BE2C (cell line): ENCODE data around the gene SH3RF1.

Source experiments
- DNase-seq: peaks from one replicate; pipeline ENCODE4 v3.0.0-alpha.2; 2020
- H3K27me3 ChIP-seq: fragments of 250-450 bp; sonication (Bioruptor Pico); 2 replicates; pipeline ENCODE4 v1.5.1; 2020; ENCODE audit warnings: mild to moderate bottlenecking
- H3K36me3 ChIP-seq: fragments of 250-450 bp; sonication (Bioruptor Pico); 2 replicates; pipeline ENCODE4 v1.5.1; 2020; ENCODE audit warnings: mild to moderate bottlenecking
- H3K4me1 ChIP-seq: fragments of 250-450 bp; sonication (Bioruptor Pico); 2 replicates; pipeline ENCODE4 v1.5.1; 2020
- H3K4me3 ChIP-seq: 2 replicates; pipeline ENCODE4 v1.5.1; 2011; ENCODE audit warnings: low read depth, low read length
- H3K9me3 ChIP-seq: fragments of 250-450 bp; sonication (Bioruptor Pico); 2 replicates; pipeline ENCODE4 v1.5.1; 2020
- TF ChIP-seq, protein P1 (sequence below): IDR thresholded peaks from 2 replicates; pipeline ENCODE4 v1.5.1; 2012; ENCODE audit warnings: mild to moderate bottlenecking, low read depth, low read length

The SH3RF1 gene

DNA sequence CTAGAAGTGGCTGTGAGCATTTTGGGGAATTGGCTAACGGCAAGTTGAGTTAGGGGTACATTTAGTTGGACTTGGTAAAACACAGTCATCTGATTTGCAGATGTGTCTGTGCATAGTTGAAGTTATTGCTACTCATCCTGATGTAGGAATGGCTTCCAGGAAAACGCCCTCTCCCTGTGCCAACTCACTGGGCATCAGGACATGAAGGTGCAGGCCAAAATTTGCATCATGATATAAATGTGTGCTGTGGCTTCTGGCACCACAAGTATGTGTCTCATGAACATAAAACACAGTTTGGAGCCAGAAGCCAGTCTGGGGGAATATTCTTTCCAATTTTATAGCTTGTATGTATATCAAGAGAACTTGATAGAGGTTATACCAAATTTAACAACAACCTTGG is 206.5 kb downstream of the SH3RF1 start:
- Histone ChIP-seq H3K4me1 (peaks cover 9% of the 10 kb centered on the region; the same call in 1 of the 2 replicates), H3K27me3 (no peaks in the 10 kb centered on the region), H3K9me3 (no peaks in the 10 kb centered on the region), H3K4me3 (no peak overlapping the region), H3K36me3 (no peaks in the 10 kb centered on the region)
- DNase-seq = no peak
- TF ChIP-seq, protein P1, sequence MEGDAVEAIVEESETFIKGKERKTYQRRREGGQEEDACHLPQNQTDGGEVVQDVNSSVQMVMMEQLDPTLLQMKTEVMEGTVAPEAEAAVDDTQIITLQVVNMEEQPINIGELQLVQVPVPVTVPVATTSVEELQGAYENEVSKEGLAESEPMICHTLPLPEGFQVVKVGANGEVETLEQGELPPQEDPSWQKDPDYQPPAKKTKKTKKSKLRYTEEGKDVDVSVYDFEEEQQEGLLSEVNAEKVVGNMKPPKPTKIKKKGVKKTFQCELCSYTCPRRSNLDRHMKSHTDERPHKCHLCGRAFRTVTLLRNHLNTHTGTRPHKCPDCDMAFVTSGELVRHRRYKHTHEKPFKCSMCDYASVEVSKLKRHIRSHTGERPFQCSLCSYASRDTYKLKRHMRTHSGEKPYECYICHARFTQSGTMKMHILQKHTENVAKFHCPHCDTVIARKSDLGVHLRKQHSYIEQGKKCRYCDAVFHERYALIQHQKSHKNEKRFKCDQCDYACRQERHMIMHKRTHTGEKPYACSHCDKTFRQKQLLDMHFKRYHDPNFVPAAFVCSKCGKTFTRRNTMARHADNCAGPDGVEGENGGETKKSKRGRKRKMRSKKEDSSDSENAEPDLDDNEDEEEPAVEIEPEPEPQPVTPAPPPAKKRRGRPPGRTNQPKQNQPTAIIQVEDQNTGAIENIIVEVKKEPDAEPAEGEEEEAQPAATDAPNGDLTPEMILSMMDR = no peak

DNA sequence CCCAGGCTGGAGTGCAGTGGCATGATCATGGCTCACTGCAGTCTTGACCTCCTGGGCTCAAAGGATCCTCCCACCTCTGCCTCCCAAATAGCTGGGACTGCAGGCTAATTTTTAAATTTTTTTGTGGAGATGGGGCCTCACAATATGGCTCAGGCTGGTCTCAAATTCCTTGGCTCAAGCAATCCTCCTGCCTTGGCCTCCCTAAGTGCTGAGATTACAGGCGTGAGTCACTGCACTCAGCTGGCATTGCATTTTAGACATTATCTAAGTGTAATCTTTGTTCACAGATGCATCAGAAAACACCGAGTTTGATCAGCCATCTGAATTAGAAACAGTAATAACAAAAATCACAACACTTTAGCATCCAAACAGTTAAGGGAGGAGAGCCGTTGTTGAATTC is 207.3 kb downstream of the SH3RF1 start:
- no peaks in the 10 kb centered on the region for H3K36me3 ChIP-seq
- no peak for DNase-seq
- TF ChIP-seq, protein P1 = no peak
- H3K4me3 ChIP-seq = no peak overlapping the region
- H3K27me3 ChIP-seq = no peaks in the 10 kb centered on the region
- H3K4me1 ChIP-seq = peaks cover 9% of the 10 kb centered on the region; the same call in 1 of the 2 replicates
- H3K9me3 ChIP-seq = no peaks in the 10 kb centered on the region

- no peaks in the 10 kb centered on the region for H3K27me3 ChIP-seq
- TF ChIP-seq, protein P1 = no peak
- no peak overlapping the region for H3K4me3 ChIP-seq
- H3K9me3 ChIP-seq = no peaks in the 10 kb centered on the region
- H3K4me1 ChIP-seq = peaks cover 9% of the 10 kb centered on the region; the same call in 1 of the 2 replicates
- no peaks in the 10 kb centered on the region for H3K36me3 ChIP-seq
- no peak for DNase-seq
Measured at GRCh38 chr4:169062897-169063244, 207.9 kb downstream of the SH3RF1 start.

GRCh38 chr4:169061386-169061785 is 209.4 kb downstream of the SH3RF1 start:
- Histone ChIP-seq H3K27me3 (no peaks in the 10 kb centered on the region), H3K4me1 (peaks cover 9% of the 10 kb centered on the region; the same call in 1 of the 2 replicates), H3K36me3 (no peaks in the 10 kb centered on the region), H3K4me3 (no peak overlapping the region), H3K9me3 (no peaks in the 10 kb centered on the region)
- TF ChIP-seq, protein P1 = no peak
- no peak for DNase-seq

- TF ChIP-seq, protein P1 = no peak
- no peaks in the 10 kb centered on the region for H3K27me3 ChIP-seq
- H3K4me1 ChIP-seq = peaks cover 9% of the 10 kb centered on the region; the same call in 1 of the 2 replicates
- no peaks in the 10 kb centered on the region for H3K36me3 ChIP-seq
- no peaks in the 10 kb centered on the region for H3K9me3 ChIP-seq
- no peak for DNase-seq
- H3K4me3 ChIP-seq = no peak overlapping the region
Measured at GRCh38 chr4:169060391-169061091, 210.2 kb downstream of the SH3RF1 start.
